ENCODE data around the gene DCTD.
A peak's percentile ranks its signal among the peaks of the same experiment; 100 is the strongest.
"Not testable (repeated sequence)": the region's sequence is repeated elsewhere in the genome, so short reads cannot be mapped to it uniquely, and the experiment has no call there.

DCTD gene

DNA sequence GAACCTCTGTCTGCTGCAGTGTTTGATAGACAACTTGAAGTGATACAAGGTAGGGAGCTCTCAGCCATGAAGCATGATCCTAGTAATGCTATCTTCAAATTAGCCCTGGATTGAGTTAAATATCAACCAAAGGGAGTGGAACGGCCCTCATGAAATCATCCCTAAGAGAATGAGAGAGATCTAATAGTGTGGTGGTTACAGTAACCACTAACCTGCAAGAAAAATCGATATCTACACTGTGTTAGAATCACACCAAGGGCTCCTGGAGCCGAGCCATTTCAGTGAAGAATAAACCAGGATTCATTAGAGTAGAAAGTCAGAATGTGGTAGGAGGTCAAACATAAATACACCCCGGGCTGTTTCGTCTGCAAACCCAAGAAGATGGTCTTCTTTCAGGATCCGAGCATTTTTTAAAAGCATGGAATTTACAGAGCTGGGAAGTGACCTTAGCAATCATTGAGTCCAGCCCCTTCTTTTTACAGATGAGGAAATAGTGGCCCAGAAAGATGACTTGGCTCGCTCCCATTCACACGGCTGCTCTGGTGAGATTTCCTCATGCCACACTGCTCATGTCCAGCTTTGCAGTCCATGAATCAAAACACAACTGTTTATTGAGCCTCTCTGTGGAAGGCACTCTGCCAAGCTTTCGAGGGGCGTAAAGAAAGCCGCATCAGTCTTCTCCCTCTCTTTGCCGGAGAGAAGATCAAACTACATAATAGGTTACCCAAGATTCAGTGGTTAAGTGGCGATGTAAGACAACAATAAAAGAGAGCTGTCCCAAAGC lies 5.5 kb upstream of the DCTD start:
- DNase-seq (ENCODE audit: low read depth, low spot score), result no peak
- H3K27ac ChIP-seq, result no peak overlapping the region

GRCh38 chr4:182921608-182922007 lies 4.4 kb upstream of the DCTD start:
- no peak overlapping the region for H3K27ac ChIP-seq
- DNase-seq (ENCODE audit: low read depth, low spot score), result no peak

- H3K27ac ChIP-seq, result no peak overlapping the region
- DNase-seq (ENCODE audit: low read depth, low spot score), result no peak
Observed at GRCh38 chr4:182920676-182921075, 3.5 kb upstream of the DCTD start.

GRCh38 chr4:182918791-182919302 lies 1.7 kb upstream of the DCTD start:
- H3K27ac ChIP-seq, result no peak overlapping the region
- DNase-seq (ENCODE audit: low read depth, low spot score), result no peak

- H3K27ac ChIP-seq, result peak overlapping the region; percentile 86
- DNase-seq (ENCODE audit: low read depth, low spot score), result no peak
Observed at GRCh38 chr4:182918044-182918607, 940 bp upstream of the DCTD start.

GRCh38 chr4:182916483-182917181 lies 554 bp downstream of the DCTD start:
- DNase-seq (ENCODE audit: low read depth, low spot score), result no peak
- peak overlapping the region; percentile 86 for H3K27ac ChIP-seq

DNA sequence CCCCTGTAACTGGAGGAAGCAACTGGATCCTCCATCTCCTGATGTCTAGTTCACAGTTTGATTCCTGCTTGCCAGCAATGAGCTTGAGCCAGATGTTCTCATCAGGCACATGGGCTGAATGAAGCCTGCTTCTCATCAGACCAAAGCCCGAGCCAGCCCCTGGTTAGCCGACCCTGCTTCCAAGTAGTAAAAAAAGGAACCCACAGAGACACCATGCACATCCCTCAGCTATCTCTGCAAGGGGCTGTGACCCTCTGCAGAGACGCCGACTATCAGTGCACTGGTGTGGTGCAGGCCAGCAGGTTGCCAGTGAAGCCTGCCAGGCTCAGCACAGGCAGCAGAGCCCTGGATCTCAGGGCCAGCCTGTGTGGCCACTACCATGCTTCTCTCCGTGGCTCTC lies 2.8 kb downstream of the DCTD start:
- H3K27ac ChIP-seq, result no peak overlapping the region
- DNase-seq (ENCODE audit: low read depth, low spot score), result no peak

GRCh38 chr4:182913621-182914020 lies 3.6 kb downstream of the DCTD start:
- no peak overlapping the region for H3K27ac ChIP-seq
- DNase-seq (ENCODE audit: low read depth, low spot score), result no peak

- no peak overlapping the region for H3K27ac ChIP-seq
- DNase-seq (ENCODE audit: low read depth, low spot score), result no peak
Observed at GRCh38 chr4:182913036-182913435, 4.2 kb downstream of the DCTD start.

DNA sequence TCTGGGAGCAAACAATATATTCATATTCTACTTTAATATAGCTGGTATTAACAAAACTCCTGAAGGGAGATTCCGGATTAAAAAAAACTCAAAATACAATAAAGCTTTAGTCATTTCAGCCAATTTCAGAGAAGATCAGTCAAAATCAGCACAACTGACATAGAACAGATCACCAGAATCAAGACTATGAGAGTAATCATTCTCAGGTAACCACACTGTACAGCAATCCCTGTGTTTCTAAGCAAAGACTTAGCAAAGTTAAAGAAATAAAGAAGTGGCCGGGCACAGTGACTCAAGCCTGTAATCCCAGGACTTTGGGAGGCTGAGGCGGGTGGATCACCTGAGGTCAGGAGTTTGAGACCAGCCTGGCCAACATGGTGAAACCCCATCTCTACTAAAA lies 9.1 kb downstream of the DCTD start:
- H3K27ac ChIP-seq, result no peak overlapping the region
- no peak for DNase-seq (ENCODE audit: low read depth, low spot score)

DNA sequence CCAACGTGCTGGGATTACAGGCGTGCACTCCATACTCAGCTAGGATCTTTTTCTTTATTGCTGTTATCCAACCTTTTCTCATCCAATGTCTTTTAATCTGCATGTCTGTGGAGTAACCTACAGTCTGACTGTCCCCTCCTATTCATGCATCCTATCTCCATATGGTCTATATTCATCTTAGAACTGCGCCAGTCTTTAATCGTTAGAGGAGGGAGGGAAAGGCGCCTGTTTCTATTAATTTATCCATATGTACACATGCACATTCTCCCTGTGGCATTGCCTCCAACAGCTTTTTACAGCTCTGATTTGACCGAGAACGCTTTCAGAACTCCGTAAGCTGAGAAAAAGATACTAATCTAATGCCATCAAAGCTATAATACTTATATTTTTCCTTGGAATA lies 9.8 kb downstream of the DCTD start:
- no peak overlapping the region for H3K27ac ChIP-seq
- DNase-seq (ENCODE audit: low read depth, low spot score), result no peak

DNA sequence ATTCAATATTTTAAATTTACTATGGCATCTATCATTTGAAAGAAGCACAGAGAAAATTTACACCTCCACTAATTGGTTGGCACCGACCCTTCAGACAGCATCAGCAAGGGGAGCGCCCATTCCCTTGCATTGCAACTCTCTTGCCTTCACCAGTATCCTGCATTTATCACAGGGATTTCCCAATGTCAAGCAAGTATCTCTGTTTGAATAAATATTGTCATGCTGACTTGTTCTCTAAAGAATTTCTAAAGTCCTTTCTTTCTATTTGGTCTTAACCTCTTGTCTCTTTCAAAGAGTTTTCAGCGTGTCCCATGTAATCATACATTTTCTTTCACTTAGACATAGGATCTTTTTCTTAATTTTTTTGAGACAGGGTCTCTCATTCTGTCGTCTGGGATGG lies 10.4 kb downstream of the DCTD start:
- H3K27ac ChIP-seq, result no peak overlapping the region
- DNase-seq (ENCODE audit: low read depth, low spot score), result no peak

- no peak for DNase-seq (ENCODE audit: low read depth, low spot score)
- no peak overlapping the region for H3K27ac ChIP-seq
Observed at GRCh38 chr4:182905038-182905437, 12.1 kb downstream of the DCTD start.

DNA sequence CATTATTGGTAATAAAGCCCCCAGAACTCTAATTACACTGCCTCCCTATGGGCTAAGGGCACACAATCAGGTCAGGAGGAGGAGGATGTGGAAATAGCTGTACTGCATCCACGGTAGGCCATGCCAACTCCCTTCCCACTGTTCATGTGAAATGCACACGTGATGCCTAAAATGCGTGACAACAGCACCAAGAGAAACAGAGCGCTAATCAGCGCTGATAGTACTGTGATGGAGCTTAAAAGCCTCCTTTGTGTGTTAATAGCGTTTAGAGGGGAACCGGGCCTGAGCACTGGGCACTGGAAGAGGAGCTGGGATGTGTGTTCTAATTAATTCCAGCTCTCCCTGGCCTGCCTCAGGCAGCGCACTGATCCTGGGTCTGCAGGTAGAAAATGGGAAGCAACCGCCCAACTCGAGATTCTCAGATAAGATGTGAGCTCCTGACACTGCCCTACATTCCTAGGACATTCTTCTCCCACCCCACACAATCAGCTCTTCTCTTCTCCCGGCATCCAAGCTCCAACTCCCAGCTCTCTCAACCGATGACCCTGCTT lies 12.9 kb downstream of the DCTD start:
- H3K27ac ChIP-seq, result no peak overlapping the region
- DNase-seq (ENCODE audit: low read depth, low spot score), result no peak

GRCh38 chr4:182903013-182903412 lies 14.2 kb downstream of the DCTD start:
- DNase-seq (ENCODE audit: low read depth, low spot score), result no peak
- no peak overlapping the region for H3K27ac ChIP-seq

DNA sequence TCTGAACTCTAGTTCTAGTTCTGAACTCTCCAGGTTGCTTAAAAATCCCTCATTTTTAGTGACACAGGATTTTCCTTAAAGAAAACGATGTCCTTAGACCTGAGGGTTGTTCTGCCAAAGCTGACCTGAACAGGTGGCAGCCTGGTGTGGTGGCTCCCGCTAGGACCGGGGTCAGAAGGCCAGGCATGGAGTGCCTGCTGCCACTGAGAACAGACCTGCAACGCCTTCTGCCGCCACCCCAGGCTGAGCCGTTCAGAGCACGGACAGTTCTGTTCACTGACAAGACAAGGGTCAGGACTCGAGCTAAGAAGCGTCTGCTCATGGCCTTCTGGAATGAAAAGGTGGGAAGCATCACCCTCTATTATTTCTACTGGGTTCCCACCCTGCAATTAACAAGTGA lies 15.8 kb downstream of the DCTD start:
- DNase-seq (ENCODE audit: low read depth, low spot score), result no peak
- H3K27ac ChIP-seq, result no peak overlapping the region

- H3K27ac ChIP-seq; DNase-seq (ENCODE audit: low read depth, low spot score): not testable (repeated sequence)
Observed at GRCh38 chr4:182900021-182900420, 17.2 kb downstream of the DCTD start.

DNA sequence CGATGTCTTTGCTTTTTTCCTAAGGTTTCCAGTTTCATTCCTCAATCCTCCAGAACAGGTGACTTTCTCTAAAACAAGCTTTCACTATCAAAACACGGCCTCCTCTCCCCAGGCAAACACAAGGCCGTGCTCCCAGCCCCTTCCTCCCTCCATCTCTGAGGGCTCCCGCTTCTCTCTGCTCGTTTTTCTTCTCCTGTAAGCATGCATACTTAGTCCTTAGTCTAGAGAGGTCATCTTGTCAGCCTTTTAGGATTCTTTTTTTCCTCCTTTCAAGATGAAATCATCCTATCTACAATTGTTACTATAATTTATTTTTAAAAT lies 18.7 kb downstream of the DCTD start:
- no peak for DNase-seq (ENCODE audit: low read depth, low spot score)
- no peak overlapping the region for H3K27ac ChIP-seq

DNA sequence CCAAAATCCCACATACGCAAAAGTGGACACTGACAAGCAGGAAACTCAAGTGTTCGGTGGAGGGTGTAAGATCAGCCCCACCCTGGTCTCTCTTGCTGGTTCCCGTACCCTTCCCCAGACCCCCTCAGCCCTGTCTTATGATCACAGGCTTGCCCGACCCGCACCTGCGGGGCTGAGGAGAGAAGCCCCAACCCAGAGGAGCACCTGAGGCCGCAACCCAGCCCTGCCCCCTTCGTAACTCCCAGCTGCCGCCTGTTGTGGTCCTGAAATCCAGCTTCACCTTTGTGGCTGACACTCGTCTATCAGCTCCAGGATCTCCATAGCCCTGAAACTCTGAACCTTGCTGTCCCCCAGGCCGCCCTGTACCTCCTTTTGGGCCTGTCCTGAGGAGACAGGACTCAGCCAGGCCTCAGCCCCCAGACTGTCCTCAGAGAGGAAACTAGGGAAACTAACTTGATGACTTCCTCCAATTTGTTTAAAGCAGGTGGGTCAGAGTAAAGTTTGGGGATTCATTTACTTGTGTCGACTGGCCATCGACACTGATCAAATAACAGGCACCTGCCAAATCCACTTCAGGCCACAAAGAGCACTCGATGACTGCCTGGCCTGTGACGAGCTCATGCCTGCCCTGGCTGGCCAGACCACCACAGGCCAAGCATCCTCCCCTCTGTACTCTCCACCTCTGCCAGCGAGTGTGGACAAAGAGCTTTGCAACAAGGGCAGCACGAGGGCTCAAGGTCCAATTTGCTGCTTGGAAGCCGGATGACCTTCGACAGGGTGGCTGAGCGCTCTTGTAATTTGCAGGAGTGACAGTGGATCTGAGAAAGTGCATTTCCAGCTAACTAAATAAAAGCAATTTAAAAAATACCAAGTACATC lies 19.3 kb downstream of the DCTD start:
- no peak for DNase-seq (ENCODE audit: low read depth, low spot score)
- H3K27ac ChIP-seq, result no peak overlapping the region

- H3K27ac ChIP-seq, result no peak overlapping the region
- no peak for DNase-seq (ENCODE audit: low read depth, low spot score)
Observed at GRCh38 chr4:182896421-182896820, 20.8 kb downstream of the DCTD start.

All from epithelial cell of prostate (primary cell).